ENCODE results near the gene MYH10.

Gene MYH10

GRCh38 chr17:8630227-8630801 lies at the start of gene MYH10:
Gene MYH10 (minus strand): TSS chr17:8630725. CDS start chr17:8623246, 7,479 bp downstream.
- DNase-seq (ENCODE audit: low spot score), result peak; percentile 39
- TF ChIP-seq, protein P1, sequence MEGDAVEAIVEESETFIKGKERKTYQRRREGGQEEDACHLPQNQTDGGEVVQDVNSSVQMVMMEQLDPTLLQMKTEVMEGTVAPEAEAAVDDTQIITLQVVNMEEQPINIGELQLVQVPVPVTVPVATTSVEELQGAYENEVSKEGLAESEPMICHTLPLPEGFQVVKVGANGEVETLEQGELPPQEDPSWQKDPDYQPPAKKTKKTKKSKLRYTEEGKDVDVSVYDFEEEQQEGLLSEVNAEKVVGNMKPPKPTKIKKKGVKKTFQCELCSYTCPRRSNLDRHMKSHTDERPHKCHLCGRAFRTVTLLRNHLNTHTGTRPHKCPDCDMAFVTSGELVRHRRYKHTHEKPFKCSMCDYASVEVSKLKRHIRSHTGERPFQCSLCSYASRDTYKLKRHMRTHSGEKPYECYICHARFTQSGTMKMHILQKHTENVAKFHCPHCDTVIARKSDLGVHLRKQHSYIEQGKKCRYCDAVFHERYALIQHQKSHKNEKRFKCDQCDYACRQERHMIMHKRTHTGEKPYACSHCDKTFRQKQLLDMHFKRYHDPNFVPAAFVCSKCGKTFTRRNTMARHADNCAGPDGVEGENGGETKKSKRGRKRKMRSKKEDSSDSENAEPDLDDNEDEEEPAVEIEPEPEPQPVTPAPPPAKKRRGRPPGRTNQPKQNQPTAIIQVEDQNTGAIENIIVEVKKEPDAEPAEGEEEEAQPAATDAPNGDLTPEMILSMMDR (IDR thresholded peaks at IDR 0.05; ENCODE audit: extremely low read depth, insufficient read depth, missing control alignments), result peak; percentile 21
- in situ Hi-C loops (cut with MboI; ENCODE audit: low pct_unique_long_range_greater_than_20kb, low sequenced_read_pairs, unreplicated experiment), result no loop called here

GRCh38 chr17:8679126-8679525 lies 48.6 kb upstream of the MYH10 start:
- no peak for DNase-seq (ENCODE audit: low spot score)
- TF ChIP-seq, protein P1 (IDR thresholded peaks at IDR 0.05; ENCODE audit: extremely low read depth, insufficient read depth, missing control alignments), result no peak
- in situ Hi-C loops (cut with MboI; ENCODE audit: low pct_unique_long_range_greater_than_20kb, low sequenced_read_pairs, unreplicated experiment), result no loop called here

DNA sequence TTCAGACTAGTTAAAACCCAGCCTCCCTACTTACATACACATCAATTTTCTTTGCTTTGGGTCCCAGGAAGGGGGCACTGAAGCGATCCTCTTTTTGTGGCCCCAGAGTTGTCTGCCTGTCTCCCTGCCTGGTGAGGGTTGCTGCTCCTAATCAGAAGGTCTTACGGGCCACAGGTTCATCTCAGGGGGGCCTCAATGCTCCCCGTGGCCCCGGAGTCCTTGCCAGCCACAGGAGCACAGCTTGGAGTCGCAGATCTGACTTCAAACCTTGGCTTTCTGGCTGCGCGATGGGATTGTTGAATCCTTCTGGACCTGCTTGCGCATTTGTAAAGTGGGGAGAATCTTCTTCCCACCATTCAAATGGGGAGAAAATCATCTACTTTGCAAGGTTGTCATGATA lies 44.8 kb upstream of the MYH10 start:
- in situ Hi-C loops (cut with MboI; ENCODE audit: low pct_unique_long_range_greater_than_20kb, low sequenced_read_pairs, unreplicated experiment), result no loop called here
- TF ChIP-seq, protein P1 (IDR thresholded peaks at IDR 0.05; ENCODE audit: extremely low read depth, insufficient read depth, missing control alignments), result no peak
- DNase-seq (ENCODE audit: low spot score), result no peak

DNA sequence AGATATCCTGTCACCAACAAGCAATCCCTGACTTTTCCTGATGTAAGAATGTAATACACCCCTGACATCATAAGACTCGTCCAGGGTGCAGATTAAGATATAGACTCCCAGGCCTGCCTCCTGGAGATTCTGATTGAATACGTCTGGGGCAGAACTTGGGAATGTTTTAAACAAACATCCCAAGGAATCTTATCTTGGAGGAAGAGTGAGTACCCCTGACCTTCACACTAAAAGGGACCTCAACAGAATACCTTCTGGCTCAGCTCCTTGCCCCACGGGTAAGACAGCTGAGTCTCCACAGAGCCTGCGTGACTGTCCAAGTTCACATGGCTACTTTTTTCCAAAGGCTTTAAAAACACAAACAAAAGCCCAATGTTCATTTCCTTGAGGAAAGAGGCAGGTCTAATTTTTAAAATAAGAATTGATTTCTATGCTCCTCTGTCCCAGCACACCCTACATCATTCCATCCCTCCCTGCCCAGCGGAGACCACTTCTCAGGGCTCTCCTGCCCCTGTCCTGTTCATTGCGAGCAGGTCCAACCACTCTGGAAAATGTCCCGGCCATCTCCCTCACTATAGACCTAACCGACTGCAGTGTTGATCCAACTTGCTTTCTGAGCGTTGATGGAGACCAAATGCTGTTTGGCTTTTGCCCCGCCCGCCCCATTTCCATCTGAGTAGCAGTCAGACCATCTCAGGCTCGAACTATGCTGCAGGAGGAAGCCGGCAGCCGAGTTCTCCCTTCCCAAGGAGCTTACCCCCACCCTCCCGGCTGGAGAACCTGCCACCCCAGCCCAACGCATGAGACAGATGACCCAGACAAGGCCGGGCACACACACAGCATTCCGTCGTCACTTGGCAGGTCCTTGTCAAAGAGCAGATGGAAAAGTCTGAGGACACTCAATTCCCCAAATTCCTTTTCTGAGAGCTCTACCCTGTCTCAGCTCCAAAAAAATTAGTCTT lies 44.1 kb upstream of the MYH10 start:
- DNase-seq (ENCODE audit: low spot score), result no peak
- TF ChIP-seq, protein P1 (IDR thresholded peaks at IDR 0.05; ENCODE audit: extremely low read depth, insufficient read depth, missing control alignments), result no peak
- in situ Hi-C loops (cut with MboI; ENCODE audit: low pct_unique_long_range_greater_than_20kb, low sequenced_read_pairs, unreplicated experiment), result no loop called here

DNA sequence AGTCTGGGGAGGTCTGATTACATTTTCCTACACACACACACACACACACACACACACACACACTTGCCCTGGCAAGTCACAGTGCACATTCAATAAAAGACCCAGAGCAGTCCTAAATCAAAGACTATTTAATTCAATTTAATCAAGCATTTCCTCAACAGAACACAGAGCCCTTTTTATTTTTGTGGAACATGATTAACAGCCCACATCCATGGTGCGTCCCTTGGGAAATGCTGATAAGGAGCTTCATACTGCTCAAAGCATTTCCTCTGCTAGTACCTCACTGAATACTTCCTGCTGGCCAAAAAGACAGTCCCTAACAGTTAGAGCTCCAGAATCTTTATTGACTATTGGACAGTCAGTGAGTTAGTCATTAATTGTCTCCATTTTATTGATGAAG lies 43.1 kb upstream of the MYH10 start:
- in situ Hi-C loops (cut with MboI; ENCODE audit: low pct_unique_long_range_greater_than_20kb, low sequenced_read_pairs, unreplicated experiment), result no loop called here
- DNase-seq (ENCODE audit: low spot score), result no peak
- TF ChIP-seq, protein P1 (IDR thresholded peaks at IDR 0.05; ENCODE audit: extremely low read depth, insufficient read depth, missing control alignments), result no peak

GRCh38 chr17:8672326-8672725 lies 41.8 kb upstream of the MYH10 start:
- TF ChIP-seq, protein P1 (IDR thresholded peaks at IDR 0.05; ENCODE audit: extremely low read depth, insufficient read depth, missing control alignments), result no peak
- in situ Hi-C loops (cut with MboI; ENCODE audit: low pct_unique_long_range_greater_than_20kb, low sequenced_read_pairs, unreplicated experiment), result no loop called here

More at GRCh38 chr17:8672326-8672725, 41.8 kb upstream of the MYH10 start:
- no peak for DNase-seq (ENCODE audit: low spot score)

Measured in GM13977 (cell line).